HCT116 (cell line): ENCODE results near the gene CEACAM6. TPM values are rescaled to one million over a fixed set of nuclear protein-coding genes. Genes with fewer than 3 reads are reported as not detected.

Experiments used
- ATAC-seq: fragments of 200-7000 bp; cut with Tn5 transposase; 2 replicates; pipeline ENCODE4 v1.9.1; 2020; ENCODE audit warnings: mild to moderate bottlenecking, moderate library complexity
- BruUV-seq: library from RNA; stranded (reverse); fragments of 400-500 nt; replicated peaks from 2 replicates; lab custom pipeline; 2021; lab: Mats Ljungman, UMichigan
- CTCF ChIA-PET: fragments of 300-600 bp; sonication (Branson Sonifier 250); formaldehyde crosslinking; loops from one replicate; lab custom pipeline; 2021; ENCODE audit warnings: antibody characterized with exemption; lab: Charles Lee
- POLR2A ChIA-PET: fragments of 300-600, 350-600 bp; sonication (Branson Sonifier 250); formaldehyde crosslinking; loops from one replicate; lab custom pipeline; 2021; ENCODE audit warnings: antibody characterized with exemption; lab: Charles Lee
- RAD21 ChIA-PET, 2 experiments: fragments of 300-600 bp; sonication (Branson Sonifier 250); formaldehyde crosslinking; loops; one replicate each; lab custom pipeline; 2023; ENCODE audit warnings: low total read pairs in 2 of 2; ENCODE audit not compliant: uncharacterized antibody in 2 of 2, unreplicated experiment in 2 of 2, low non-redundant PET in 1 of 2; lab: Charles Lee
- DNase-seq: peaks from one replicate; pipeline ENCODE4 v3.0.0-alpha.2; 2010; ENCODE audit warnings: low read depth, low spot score
- H2AFZ ChIP-seq: fragments of 200-600 bp; shearing (Covaris generic), sonication (generic); 2 replicates; pipeline ENCODE4 v1.6.1; 2017; ENCODE audit warnings: low read depth, mixed run types, mixed read lengths, antibody characterized with exemption, low read length; ENCODE audit not compliant: poor library complexity, severe bottlenecking
- H3K27ac ChIP-seq: 2 replicates; pipeline ENCODE4 v1.5.1; 2012; ENCODE audit warnings: low read depth, low read length
- H3K27me3 ChIP-seq: fragments of 200-600 bp; sonication (generic); 2 replicates; pipeline ENCODE4 v1.6.1; 2016; ENCODE audit warnings: mixed run types, low read length, mixed read lengths; ENCODE audit not compliant: insufficient read depth
- H3K36me3 ChIP-seq, 2 experiments: fragments of 200-500 bp in 1 of 2; fragments of 200-600 bp in 1 of 2; sonication (Bioruptor generic) in 1 of 2; sonication (generic) in 1 of 2; 2 replicates each; pipeline versions ENCODE4 v1.5.1 to v1.6.1; 2014 to 2016; ENCODE audit warnings: low read length in 2 of 2, inconsistent platforms in 1 of 2, mixed read lengths in 1 of 2, mixed run types in 1 of 2; ENCODE audit not compliant: insufficient read depth in 2 of 2, control insufficient read depth in 1 of 2
- H3K4me1 ChIP-seq, 2 experiments: fragments of 200-600 bp in 1 of 2; sonication (generic) in 1 of 2; 2 replicates each; pipeline versions ENCODE4 v1.5.1 to v1.6.1; 2012 to 2017; ENCODE audit warnings: low read length in 2 of 2, inconsistent platforms in 1 of 2, mild to moderate bottlenecking in 1 of 2, mixed read lengths in 1 of 2, mixed run types in 1 of 2, moderate library complexity in 1 of 2; ENCODE audit not compliant: insufficient read depth in 2 of 2, control insufficient read depth in 1 of 2
- H3K4me2 ChIP-seq: fragments of 200-600 bp; sonication (generic); 2 replicates; pipeline ENCODE4 v1.6.1; 2017; ENCODE audit warnings: mixed run types, low read length, mixed read lengths
- H3K4me3 ChIP-seq, 2 experiments: fragments of 200-600 bp in 1 of 2; sonication (generic) in 1 of 2; replicated peaks in 1 of 2; 2 replicates each; pipeline ENCODE4 v1.5.1; 2011 to 2016; ENCODE audit warnings: low read length in 2 of 2, control low read depth in 1 of 2, low read depth in 1 of 2, mild to moderate bottlenecking in 1 of 2, mixed read lengths in 1 of 2, mixed run types in 1 of 2
- H3K79me2 ChIP-seq: fragments of 200-600 bp; sonication (generic); 2 replicates; pipeline ENCODE4 v1.6.1; 2017; ENCODE audit warnings: mild to moderate bottlenecking, mixed run types, low read length, moderate library complexity, mixed read lengths; ENCODE audit not compliant: insufficient read depth
- H3K9ac ChIP-seq: fragments of 200-600 bp; sonication (generic); 2 replicates; pipeline ENCODE4 v1.6.1; 2016; ENCODE audit warnings: low read length, mixed read lengths
- H3K9me2 ChIP-seq: fragments of 200-600 bp; sonication (generic), shearing (Covaris generic); 2 replicates; pipeline ENCODE4 v1.6.1; 2017; ENCODE audit warnings: mixed run types, mild to moderate bottlenecking, moderate library complexity; ENCODE audit not compliant: insufficient read depth
- H3K9me3 ChIP-seq, 2 experiments: fragments of 200-500 bp in 1 of 2; fragments of 200-600 bp in 1 of 2; sonication (Bioruptor generic) in 1 of 2; sonication (generic) in 1 of 2; 2 replicates each; pipeline ENCODE4 v1.6.1; 2014 to 2017; ENCODE audit warnings: low read length in 2 of 2, mixed read lengths in 2 of 2, inconsistent platforms in 1 of 2, low read depth in 1 of 2, mild to moderate bottlenecking in 1 of 2, mixed run types in 1 of 2, moderate library complexity in 1 of 2; ENCODE audit not compliant: control insufficient read depth in 1 of 2, insufficient read depth in 1 of 2
- H4K20me1 ChIP-seq: fragments of 200-600 bp; sonication (generic), shearing (Covaris generic); 2 replicates; pipeline ENCODE4 v1.6.1; 2017; ENCODE audit warnings: mixed run types, mild to moderate bottlenecking, moderate library complexity; ENCODE audit not compliant: insufficient read depth
- CBX3 ChIP-seq: IDR thresholded peaks from 2 replicates; pipeline ENCODE4 v1.6.1; 2012; ENCODE audit warnings: low read depth
- CEBPB ChIP-seq: IDR thresholded peaks from 2 replicates; pipeline ENCODE4 v1.6.1; 2012; ENCODE audit warnings: low read depth
- CTCF ChIP-seq, 3 experiments: fragments of 200-600 bp in 1 of 3; sonication (generic) in 1 of 3; IDR thresholded peaks in 2 of 3; conservative IDR thresholded peaks in 1 of 3; 2 replicates each; pipeline ENCODE4 v1.5.1; 2012 to 2017; ENCODE audit warnings: low read depth in 2 of 3, low read length in 2 of 3, antibody characterized with exemption in 1 of 3, borderline replicate concordance in 1 of 3, control low read depth in 1 of 3, mild to moderate bottlenecking in 1 of 3, mixed read lengths in 1 of 3, mixed run types in 1 of 3, moderate library complexity in 1 of 3; ENCODE audit not compliant: insufficient read depth in 1 of 3
- EZH2 ChIP-seq: fragments of 200-600 bp; sonication (generic); IDR thresholded peaks from 2 replicates; pipeline ENCODE4 v1.6.1; 2017; ENCODE audit warnings: antibody characterized with exemption, mixed run types
- EZH2phosphoT487 ChIP-seq: fragments of 200-600 bp; IDR thresholded peaks from 2 replicates; pipeline ENCODE4 v1.6.1; 2018; ENCODE audit warnings: antibody characterized with exemption, borderline replicate concordance
- FOSL1 ChIP-seq: IDR thresholded peaks from 2 replicates; pipeline ENCODE4 v1.6.1; 2012; ENCODE audit warnings: low read depth
- RAD21 ChIP-seq: IDR thresholded peaks from 2 replicates; pipeline ENCODE4 v1.6.1; 2012; ENCODE audit warnings: low read depth, mild to moderate bottlenecking
- SRF ChIP-seq: IDR thresholded peaks from 2 replicates; pipeline ENCODE4 v1.6.1; 2012; ENCODE audit warnings: low read depth
- TCF7L2 ChIP-seq: IDR thresholded peaks from 2 replicates; pipeline ENCODE4 v1.7.0; 2011; ENCODE audit warnings: borderline replicate concordance, inconsistent platforms; ENCODE audit not compliant: insufficient read depth, insufficient read length; ENCODE audit errors: extremely low read depth
- YY1 ChIP-seq: IDR thresholded peaks from 2 replicates; pipeline ENCODE4 v1.6.1; 2011; ENCODE audit warnings: low read length, low read depth, moderate library complexity, mild to moderate bottlenecking; ENCODE audit not compliant: insufficient replicate concordance; ENCODE audit errors: extremely low read depth
- ZBTB33 ChIP-seq: IDR thresholded peaks from 2 replicates; pipeline ENCODE4 v1.6.1; 2011; ENCODE audit warnings: mild to moderate bottlenecking, low read length, moderate library complexity; ENCODE audit not compliant: insufficient replicate concordance; ENCODE audit errors: extremely low read depth
- intact Hi-C: fragments of 100-400 bp; cut with micrococcal nuclease; formaldehyde crosslinking; loops from 2 replicates; pipeline ENCODE4 v1.10.0; 2022
- total RNA-seq: library from RNA; stranded (reverse); gene quantifications from one replicate; pipeline ENCODE4 v1.2.1, GENCODE V29; 2021; ENCODE audit not compliant: unreplicated experiment

Gene CEACAM6
- total RNA-seq, 1 experiment from 2014 or later, result 0.59 TPM

- Histone ChIP-seq H3K9me3 (no peaks in the 10 kb centered on the region), H3K79me2 (no peaks in the 10 kb centered on the region)
- BruUV-seq, result no TSS peak
- POLR2A ChIA-PET, result no interaction called here
- TF ChIP-seq FOSL1 (no peak), RAD21 (no peak), EZH2 (no peak)
- TF ChIP-seq, all 23 proteins: peak for 0
- Histone ChIP-seq H3K36me3 (no peaks in the 10 kb centered on the region), H2AFZ (no peak overlapping the region), H3K4me2 (no peak overlapping the region), H3K9ac (no peak overlapping the region), H3K27ac (no peak overlapping the region), H3K4me3 (no peak overlapping the region), H3K27me3 (peaks cover 61% of the 10 kb centered on the region), H4K20me1 (no peaks in the 10 kb centered on the region), H3K9me2 (no peaks in the 10 kb centered on the region), H3K4me1 (no peaks in the 10 kb centered on the region)
- ChIA-PET CTCF (interaction anchor here (1.3 to 1.7 kb wide), 3 partner anchors 19 to 28 kb away, joined by 4 to 7 read pairs (median 6); no protein-coding TSS in a partner anchor), RAD21 (no interaction called here)
- DNase-seq (no peak), ATAC-seq (no peak)
- intact Hi-C loops, result no loop called here
Measured at GRCh38 chr19:41734585-41734984, 20.7 kb upstream of the CEACAM6 start.

GRCh38 chr19:41735071-41735600 lies 20.2 kb upstream of the CEACAM6 start:
- ChIA-PET POLR2A (no interaction called here), CTCF (interaction anchor here (1.7 kb wide), 1 partner anchor 18 kb away, joined by 7 read pairs; no protein-coding TSS in a partner anchor), RAD21 (no interaction called here)
- Histone ChIP-seq H3K4me1 (no peaks in the 10 kb centered on the region), H2AFZ (no peak overlapping the region), H3K4me2 (no peak overlapping the region), H4K20me1 (no peaks in the 10 kb centered on the region), H3K79me2 (no peaks in the 10 kb centered on the region), H3K9me3 (no peaks in the 10 kb centered on the region), H3K9ac (no peak overlapping the region), H3K36me3 (no peaks in the 10 kb centered on the region), H3K27ac (no peak overlapping the region), H3K9me2 (no peaks in the 10 kb centered on the region), H3K4me3 (no peak overlapping the region), H3K27me3 (peaks cover 66% of the 10 kb centered on the region)
- DNase-seq, result no peak
- ATAC-seq, result no peak
- intact Hi-C loops, result no loop called here
- no TSS peak for BruUV-seq
- no peak for TF ChIP-seq YY1
- no peak for TF ChIP-seq CBX3
- no peak for TF ChIP-seq EZH2phosphoT487
- TF ChIP-seq SRF, result no peak
- no peak for TF ChIP-seq ZBTB33
- no peak for TF ChIP-seq FOSL1
- TF ChIP-seq CTCF (IDR thresholded peaks at IDR 0.05 in 2 of 3, conservative IDR thresholded peaks at IDR 0.05 in 1 of 3; ENCODE audit: borderline replicate concordance in 1 of 3, insufficient read depth in 1 of 3, low read depth in 2 of 3, low read length in 2 of 3), result no peak
- TF ChIP-seq CEBPB, result no peak
- TF ChIP-seq TCF7L2, result no peak
- no peak for TF ChIP-seq RAD21
